Kidney (tissue), 14 donors: ENCODE results near the gene CARMIL3. TPM values are rescaled to one million over a fixed set of nuclear protein-coding genes. Genes with fewer than 3 reads are reported as not detected.
A peak's percentile ranks its signal among the peaks of the same experiment; 100 is the strongest.

Experiments used
- DNase-seq, 5 donors: peaks; one replicate each; pipeline ENCODE4 v3.0.0-alpha.2; 2013 to 2020
- FAIRE-seq: peaks from 2 replicates; lab custom pipeline; 2012; peaks lifted over from hg19 to GRCh38; lab: Jason Lieb, UNC
- H3K27ac ChIP-seq, 2 donors: one replicate each; pipeline ENCODE4 v1.7.0; 2013; ENCODE audit warnings: low read depth in 2 of 2, low read length in 2 of 2, inconsistent platforms in 1 of 2
- H3K27me3 ChIP-seq: one replicate; pipeline ENCODE4 v1.7.1; 2013; ENCODE audit warnings: low read length, inconsistent platforms; ENCODE audit not compliant: control insufficient read depth, insufficient read depth
- H3K36me3 ChIP-seq, 3 donors: one replicate each; pipeline versions ENCODE4 v1.7.0 to v1.7.1; 2013; ENCODE audit warnings: low read length in 3 of 3, control low read depth in 1 of 3, inconsistent platforms in 1 of 3; ENCODE audit not compliant: insufficient read depth in 3 of 3, control insufficient read depth in 2 of 3
- H3K4me1 ChIP-seq, 3 donors: one replicate each; pipeline versions ENCODE4 v1.7.0 to v1.7.1; 2013; ENCODE audit warnings: low read length in 3 of 3, inconsistent platforms in 1 of 3, low read depth in 1 of 3; ENCODE audit not compliant: control insufficient read depth in 2 of 3, insufficient read depth in 2 of 3
- H3K4me3 ChIP-seq, 3 donors: one replicate each; pipeline versions ENCODE4 v1.7.0 to v1.8.1; 2013; ENCODE audit warnings: low read length in 3 of 3, control low read depth in 1 of 3, inconsistent platforms in 1 of 3
- H3K9ac ChIP-seq, 3 donors: one replicate each; pipeline versions ENCODE4 v1.7.0 to v1.7.1; 2013; ENCODE audit warnings: low read length in 3 of 3, control low read depth in 1 of 3, inconsistent platforms in 1 of 3
- H3K9me3 ChIP-seq, 3 donors: one replicate each; pipeline versions ENCODE4 v1.7.0 to v1.7.1; 2013; ENCODE audit warnings: low read length in 3 of 3, control low read depth in 1 of 3, inconsistent platforms in 1 of 3; ENCODE audit not compliant: control insufficient read depth in 2 of 3, insufficient read depth in 1 of 3
- intact Hi-C: fragments of 100-400 bp; cut with DNase I; formaldehyde crosslinking; loops from one replicate; pipeline ENCODE4 v1.11.1; 2022
- polyA plus RNA-seq: library from polyadenylated mRNA; stranded (reverse); fragments of 350-450 nt; fragmentation: Illumina TruSeq; extraction: RNeasy Lipid Tissue Mini Kit (QIAGEN cat#74804); gene quantifications from one replicate; pipeline ENCODE4 v1.2.3, GENCODE V29; 2014; ENCODE audit warnings: low read depth, low replicate concordance; ENCODE audit not compliant: insufficient read depth
- total RNA-seq: library from RNA; stranded (reverse); fragmentation: NEBNext Ultra II Directional; extraction: Animal tissue kit (Norgen Biotek cat#: 25700); gene quantifications from one replicate; pipeline ENCODE4 v1.2.1, GENCODE V29; 2021
- TF ChIP-seq, protein P1 (sequence below): IDR thresholded peaks from 3 replicates; pipeline ENCODE4 v1.5.1; 2012; ENCODE audit warnings: mild to moderate bottlenecking, moderate library complexity, borderline replicate concordance; ENCODE audit not compliant: insufficient read depth; ENCODE audit errors: extremely low read depth
- donor health status: control.
- donor health status: control.
- donor health status: control.
- donor health status: control.
- donor health status: control.
- donor health status: DM: yes; HTN: yes; CAD: no.
- donor health status: Normal renal cell carcinoma (clear cell type).

CARMIL3 gene
- total and polyA plus RNA-seq, 2 donors from 2014 or later: 1.4 to 1.5 TPM

DNA sequence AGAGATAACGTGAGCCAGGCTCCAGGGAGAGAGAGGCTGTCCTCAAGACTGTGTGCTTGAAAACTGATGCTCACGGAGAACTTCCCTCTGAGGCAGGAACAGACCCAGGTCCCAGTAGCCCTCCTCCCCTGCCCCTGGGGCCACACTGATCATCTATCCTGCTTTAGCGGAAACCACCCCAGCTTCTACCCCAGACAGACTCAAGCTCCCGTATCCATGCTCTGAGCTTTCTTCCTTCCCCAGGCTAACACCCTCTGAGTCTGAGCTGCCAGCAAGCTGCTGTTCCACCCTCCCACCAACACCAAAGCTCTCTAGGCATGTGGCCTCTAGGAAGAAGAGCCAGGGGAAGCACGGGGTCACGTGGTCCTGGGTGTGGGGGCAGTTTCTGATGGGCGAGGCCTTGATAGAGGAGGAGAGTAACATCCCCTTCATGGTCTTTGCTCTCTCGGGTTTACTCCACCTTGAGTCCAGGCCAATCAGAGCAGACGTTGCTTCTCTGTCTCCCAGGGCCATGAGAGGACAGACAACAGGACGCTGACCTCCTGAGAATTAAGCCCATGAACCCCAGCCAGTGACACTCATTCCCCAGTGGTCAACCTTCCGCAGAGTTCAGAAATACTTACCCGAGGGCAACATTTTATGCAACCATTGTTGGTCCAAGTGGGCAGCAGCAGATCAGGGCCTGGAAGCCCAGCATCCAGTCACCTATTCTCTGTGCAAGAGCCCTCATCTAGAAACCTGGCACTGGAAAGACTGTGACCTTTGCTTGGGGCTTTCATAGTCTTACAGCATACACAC lies 43.7 kb downstream of the CARMIL3 start:
- Histone ChIP-seq H3K27me3 (no peaks in the 10 kb centered on the region), H3K27ac (peak overlapping the region; percentile 92 to 95), H3K9me3 (no peaks in the 10 kb centered on the region), H3K9ac (peak overlapping the region in 2 of 3 donors; percentile 5 to 97), H3K36me3 (peaks cover 0 to 22% (median 5%) of the 10 kb centered on the region in 3 donors), H3K4me1 (peaks cover 0 to 27% (median 4%) of the 10 kb centered on the region in 3 donors), H3K4me3 (peak overlapping the region; percentile 51 to 82 (median 71))
- no peak for FAIRE-seq
- intact Hi-C loops: no loop called here
- TF ChIP-seq, protein P1, sequence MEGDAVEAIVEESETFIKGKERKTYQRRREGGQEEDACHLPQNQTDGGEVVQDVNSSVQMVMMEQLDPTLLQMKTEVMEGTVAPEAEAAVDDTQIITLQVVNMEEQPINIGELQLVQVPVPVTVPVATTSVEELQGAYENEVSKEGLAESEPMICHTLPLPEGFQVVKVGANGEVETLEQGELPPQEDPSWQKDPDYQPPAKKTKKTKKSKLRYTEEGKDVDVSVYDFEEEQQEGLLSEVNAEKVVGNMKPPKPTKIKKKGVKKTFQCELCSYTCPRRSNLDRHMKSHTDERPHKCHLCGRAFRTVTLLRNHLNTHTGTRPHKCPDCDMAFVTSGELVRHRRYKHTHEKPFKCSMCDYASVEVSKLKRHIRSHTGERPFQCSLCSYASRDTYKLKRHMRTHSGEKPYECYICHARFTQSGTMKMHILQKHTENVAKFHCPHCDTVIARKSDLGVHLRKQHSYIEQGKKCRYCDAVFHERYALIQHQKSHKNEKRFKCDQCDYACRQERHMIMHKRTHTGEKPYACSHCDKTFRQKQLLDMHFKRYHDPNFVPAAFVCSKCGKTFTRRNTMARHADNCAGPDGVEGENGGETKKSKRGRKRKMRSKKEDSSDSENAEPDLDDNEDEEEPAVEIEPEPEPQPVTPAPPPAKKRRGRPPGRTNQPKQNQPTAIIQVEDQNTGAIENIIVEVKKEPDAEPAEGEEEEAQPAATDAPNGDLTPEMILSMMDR: no peak
- DNase-seq: peak; percentile 79 to 89 (median 82)

DNA sequence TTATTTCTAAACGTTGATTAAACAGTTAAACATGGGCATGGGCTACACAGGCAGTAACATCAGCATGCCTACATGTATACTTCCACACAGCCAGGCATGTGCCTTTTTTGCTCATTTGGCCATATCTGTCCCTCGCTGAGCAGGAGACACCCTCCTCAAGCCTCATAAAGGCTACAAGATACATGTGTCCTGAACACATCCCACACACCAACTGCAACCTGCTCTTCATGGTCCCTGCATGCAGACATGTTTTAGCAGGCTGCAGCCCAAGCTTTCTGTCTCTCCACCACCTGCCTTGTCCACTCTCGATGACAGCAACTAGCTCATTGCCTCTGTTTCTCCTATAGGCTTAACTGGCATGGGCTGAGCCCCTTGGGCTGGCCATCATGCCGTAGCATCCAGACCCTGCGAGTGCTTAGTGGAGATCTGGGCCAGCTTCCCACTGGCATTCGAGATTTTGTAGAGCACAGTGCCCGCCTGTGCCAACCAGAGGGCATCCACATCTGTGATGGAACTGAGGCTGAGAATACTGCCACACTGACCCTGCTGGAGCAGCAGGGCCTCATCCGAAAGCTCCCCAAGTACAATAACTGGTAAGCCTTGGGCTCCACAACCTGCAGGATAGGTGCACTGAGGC lies 44.9 kb downstream of the CARMIL3 start:
- FAIRE-seq: no peak
- intact Hi-C loops: no loop called here

DNA sequence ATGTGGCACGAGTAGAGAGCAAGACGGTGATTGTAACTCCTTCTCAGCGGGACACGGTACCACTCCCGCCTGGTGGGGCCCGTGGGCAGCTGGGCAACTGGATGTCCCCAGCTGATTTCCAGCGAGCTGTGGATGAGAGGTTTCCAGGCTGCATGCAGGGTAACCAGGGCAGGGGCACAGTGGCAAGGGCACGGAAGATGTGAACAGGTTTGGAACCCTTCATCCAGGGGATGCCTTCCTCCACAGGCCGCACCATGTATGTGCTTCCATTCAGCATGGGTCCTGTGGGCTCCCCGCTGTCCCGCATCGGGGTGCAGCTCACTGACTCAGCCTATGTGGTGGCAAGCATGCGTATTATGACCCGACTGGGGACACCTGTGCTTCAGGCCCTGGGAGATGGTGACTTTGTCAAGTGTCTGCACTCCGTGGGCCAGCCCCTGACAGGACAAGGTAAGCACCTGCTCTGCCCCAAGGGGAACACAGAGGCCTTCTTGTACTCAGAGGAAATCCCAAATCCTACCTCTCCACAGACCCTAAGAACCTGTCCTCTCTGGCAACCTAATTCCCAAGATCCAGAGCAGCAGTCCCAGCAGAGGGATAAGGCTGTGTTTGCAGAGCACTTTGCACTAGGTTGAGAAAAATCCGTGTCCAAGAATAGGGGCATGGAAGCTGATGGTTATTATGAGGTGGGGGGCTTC lies 46.6 kb downstream of the CARMIL3 start:
- no peak overlapping the region for H3K9ac ChIP-seq
- no peak overlapping the region for H3K4me3 ChIP-seq
- TF ChIP-seq, protein P1: no peak
- FAIRE-seq (no peak), DNase-seq (peak in 1 of 5 donors; percentile 49)
- peaks cover 0 to 31% (median 14%) of the 10 kb centered on the region in 3 donors for H3K36me3 ChIP-seq
- intact Hi-C loops: no loop called here
- no peaks in the 10 kb centered on the region for H3K9me3 ChIP-seq
- peaks cover 0 to 18% (median 4%) of the 10 kb centered on the region in 3 donors for H3K4me1 ChIP-seq
- no peaks in the 10 kb centered on the region for H3K27me3 ChIP-seq
- H3K27ac ChIP-seq: no peak overlapping the region

More for the DNA sequence above, 44.9 kb downstream of the CARMIL3 start:
- TF ChIP-seq, protein P1: no peak
- Histone ChIP-seq H3K9me3 (no peaks in the 10 kb centered on the region), H3K27ac (peak overlapping the region in 1 of 2 donors; percentile 55), H3K9ac (no peak overlapping the region), H3K4me3 (peak overlapping the region in 1 of 3 donors; percentile 28), H3K4me1 (peaks cover 0 to 27% (median 4%) of the 10 kb centered on the region in 3 donors), H3K27me3 (no peaks in the 10 kb centered on the region), H3K36me3 (peaks cover 0 to 25% (median 9%) of the 10 kb centered on the region in 3 donors)
- peak in 1 of 5 donors; percentile 47 for DNase-seq
